Stromal cell of bone marrow (primary cell): ENCODE data around the gene NR4A2.

ENCODE experiments used
- DNase-seq: peaks from one replicate; pipeline ENCODE4 v3.0.0-alpha.2; 2012; ENCODE audit warnings: low read depth

Gene NR4A2

GRCh38 chr2:156332534-156333273 is at the start of gene NR4A2:
TSS of gene NR4A2 (minus strand) at chr2:156332721. CDS start at chr2:156330186, 2,535 bp downstream.
- DNase-seq = peak; percentile 84

GRCh38 chr2:156380117-156380645 is 47.7 kb upstream of the NR4A2 start:
- DNase-seq = no peak

GRCh38 chr2:156379714-156380113 is 47.2 kb upstream of the NR4A2 start:
- DNase-seq = no peak

- DNase-seq = no peak
These were observed 46.5 kb upstream of the NR4A2 start for GRCh38 chr2:156379071-156379470.

- DNase-seq = no peak
These were observed 34.2 kb upstream of the NR4A2 start for GRCh38 chr2:156366753-156367152.

GRCh38 chr2:156363141-156363540 is 30.6 kb upstream of the NR4A2 start:
- no peak for DNase-seq

GRCh38 chr2:156356014-156356754 is 23.7 kb upstream of the NR4A2 start:
- peak; percentile 37 for DNase-seq

- no peak for DNase-seq
These were observed 20.4 kb upstream of the NR4A2 start for GRCh38 chr2:156352911-156353310.

- no peak for DNase-seq
These were observed 18.0 kb upstream of the NR4A2 start for GRCh38 chr2:156350374-156351142.

GRCh38 chr2:156349605-156350004 is 17.1 kb upstream of the NR4A2 start:
- DNase-seq = no peak

GRCh38 chr2:156349161-156349560 is 16.6 kb upstream of the NR4A2 start:
- no peak for DNase-seq

- no peak for DNase-seq
These were observed 14.9 kb upstream of the NR4A2 start for GRCh38 chr2:156347431-156347830.

GRCh38 chr2:156346731-156347130 is 14.2 kb upstream of the NR4A2 start:
- no peak for DNase-seq

GRCh38 chr2:156345582-156345981 is 13.1 kb upstream of the NR4A2 start:
- no peak for DNase-seq

GRCh38 chr2:156343940-156344301 is 11.4 kb upstream of the NR4A2 start:
- peak; percentile 49 for DNase-seq

- no peak for DNase-seq
These were observed 10.8 kb upstream of the NR4A2 start for GRCh38 chr2:156343096-156343939.

- peak; percentile 93 for DNase-seq
These were observed 10.0 kb upstream of the NR4A2 start for GRCh38 chr2:156342254-156343095.

- DNase-seq = peak; percentile 91
These were observed 9.1 kb upstream of the NR4A2 start for GRCh38 chr2:156341452-156342253.

- no peak for DNase-seq
These were observed 8.4 kb upstream of the NR4A2 start for GRCh38 chr2:156340804-156341451.
